ENCODE results near the gene RNASE7.

DNA sequence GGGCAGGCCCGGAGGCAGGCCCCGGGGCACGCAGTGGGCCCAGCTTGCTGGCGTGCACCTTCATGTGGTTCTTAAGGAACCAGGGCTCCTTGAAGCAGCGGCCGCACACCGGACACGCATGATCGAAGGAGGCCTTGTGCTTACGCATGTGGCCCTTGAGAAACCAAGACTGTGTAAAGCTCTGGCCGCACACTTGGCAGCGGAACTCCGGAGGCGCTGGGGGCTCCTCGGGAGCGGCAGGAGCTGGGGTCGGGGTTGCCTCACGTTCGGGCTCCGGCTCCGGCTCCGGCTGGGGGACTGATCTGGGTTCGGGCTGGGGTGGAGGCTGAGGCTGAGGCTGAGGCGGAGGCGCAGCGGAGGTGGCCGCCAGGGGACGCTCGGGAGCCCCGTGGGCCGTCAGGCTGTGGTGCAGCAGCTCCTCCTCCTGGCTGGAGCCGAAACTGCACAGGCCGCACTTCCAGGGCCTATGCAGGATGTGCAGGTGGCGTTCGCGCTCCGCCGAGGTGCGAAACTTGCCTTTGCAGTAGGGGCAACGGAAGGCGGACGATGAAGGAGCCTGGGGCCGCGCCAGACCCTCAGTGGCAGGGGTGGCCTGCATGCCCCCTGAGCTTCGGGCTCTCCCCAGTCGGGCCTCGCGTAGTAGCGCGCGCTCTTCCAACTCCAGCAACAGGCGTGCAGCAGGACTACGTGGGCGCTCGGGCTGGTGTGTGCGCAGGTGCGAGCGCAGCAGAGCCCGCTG is 50.3 kb downstream of the RNASE7 start:
- TF ChIP-seq POLR2AphosphoS5 (IDR thresholded peaks at IDR 0.05): peak; percentile 67
- TF ChIP-seq, protein P1, sequence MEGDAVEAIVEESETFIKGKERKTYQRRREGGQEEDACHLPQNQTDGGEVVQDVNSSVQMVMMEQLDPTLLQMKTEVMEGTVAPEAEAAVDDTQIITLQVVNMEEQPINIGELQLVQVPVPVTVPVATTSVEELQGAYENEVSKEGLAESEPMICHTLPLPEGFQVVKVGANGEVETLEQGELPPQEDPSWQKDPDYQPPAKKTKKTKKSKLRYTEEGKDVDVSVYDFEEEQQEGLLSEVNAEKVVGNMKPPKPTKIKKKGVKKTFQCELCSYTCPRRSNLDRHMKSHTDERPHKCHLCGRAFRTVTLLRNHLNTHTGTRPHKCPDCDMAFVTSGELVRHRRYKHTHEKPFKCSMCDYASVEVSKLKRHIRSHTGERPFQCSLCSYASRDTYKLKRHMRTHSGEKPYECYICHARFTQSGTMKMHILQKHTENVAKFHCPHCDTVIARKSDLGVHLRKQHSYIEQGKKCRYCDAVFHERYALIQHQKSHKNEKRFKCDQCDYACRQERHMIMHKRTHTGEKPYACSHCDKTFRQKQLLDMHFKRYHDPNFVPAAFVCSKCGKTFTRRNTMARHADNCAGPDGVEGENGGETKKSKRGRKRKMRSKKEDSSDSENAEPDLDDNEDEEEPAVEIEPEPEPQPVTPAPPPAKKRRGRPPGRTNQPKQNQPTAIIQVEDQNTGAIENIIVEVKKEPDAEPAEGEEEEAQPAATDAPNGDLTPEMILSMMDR (IDR thresholded peaks at IDR 0.05): peak; percentile 99 to 100 (median 100)

All from prostate gland (tissue), 2 donors.